Pons (tissue), 1 donor: Measurements from ENCODE around the gene TNFRSF11A.

Experiments
- DNase-seq: peaks from one replicate; pipeline ENCODE4 v3.0.0-alpha.2; 2016; ENCODE audit warnings: low spot score

The TNFRSF11A gene

GRCh38 chr18:62343316-62343715 is 18.2 kb downstream of the TNFRSF11A start:
- DNase-seq = no peak

- DNase-seq = no peak
Measured at GRCh38 chr18:62345909-62346308, 20.8 kb downstream of the TNFRSF11A start.

- no peak for DNase-seq
Measured at GRCh38 chr18:62346333-62347088, 21.4 kb downstream of the TNFRSF11A start.

- DNase-seq = no peak
Measured at GRCh38 chr18:62347089-62347506, 22.0 kb downstream of the TNFRSF11A start.

- DNase-seq = no peak
Measured at GRCh38 chr18:62348474-62348873, 23.4 kb downstream of the TNFRSF11A start.

- DNase-seq = no peak
Measured at GRCh38 chr18:62353170-62353569, 28.1 kb downstream of the TNFRSF11A start.

GRCh38 chr18:62354151-62354550 is 29.0 kb downstream of the TNFRSF11A start:
- DNase-seq = no peak

GRCh38 chr18:62357079-62357719 is 32.1 kb downstream of the TNFRSF11A start:
- no peak for DNase-seq

GRCh38 chr18:62360805-62361204 is 35.7 kb downstream of the TNFRSF11A start:
- no peak for DNase-seq

GRCh38 chr18:62361288-62361687 is 36.2 kb downstream of the TNFRSF11A start:
- no peak for DNase-seq

GRCh38 chr18:62364558-62364957 is 39.4 kb downstream of the TNFRSF11A start:
- DNase-seq = no peak

GRCh38 chr18:62365420-62365819 is 40.3 kb downstream of the TNFRSF11A start:
- DNase-seq = no peak

GRCh38 chr18:62366992-62367391 is 41.9 kb downstream of the TNFRSF11A start:
- DNase-seq = no peak

GRCh38 chr18:62368100-62368499 is 43.0 kb downstream of the TNFRSF11A start:
- DNase-seq = no peak

- DNase-seq = no peak
Measured at GRCh38 chr18:62369129-62369644, 44.1 kb downstream of the TNFRSF11A start.

- DNase-seq = no peak
Measured at GRCh38 chr18:62370366-62370765, 45.3 kb downstream of the TNFRSF11A start.

GRCh38 chr18:62371436-62371835 is 46.3 kb downstream of the TNFRSF11A start:
- DNase-seq = no peak

- no peak for DNase-seq
Measured at GRCh38 chr18:62372156-62372555, 47.0 kb downstream of the TNFRSF11A start.

GRCh38 chr18:62372882-62373281 is 47.8 kb downstream of the TNFRSF11A start:
- DNase-seq = no peak

- DNase-seq = no peak
Measured at GRCh38 chr18:62374410-62374965, 49.4 kb downstream of the TNFRSF11A start.

- DNase-seq = no peak
Measured at GRCh38 chr18:62377131-62377807, 52.2 kb downstream of the TNFRSF11A start.

- no peak for DNase-seq
Measured at GRCh38 chr18:62379051-62379450, 53.9 kb downstream of the TNFRSF11A start.
